ENCODE results near the gene SMLR1. TPM values are rescaled to one million over a fixed set of nuclear protein-coding genes. Genes with fewer than 3 reads are reported as not detected.

The SMLR1 gene
- total and polyA plus RNA-seq, 9 of the 15 experiments (the other 6 are each of a cell fraction or from before 2014, with no cell fraction given) = not detected

DNA sequence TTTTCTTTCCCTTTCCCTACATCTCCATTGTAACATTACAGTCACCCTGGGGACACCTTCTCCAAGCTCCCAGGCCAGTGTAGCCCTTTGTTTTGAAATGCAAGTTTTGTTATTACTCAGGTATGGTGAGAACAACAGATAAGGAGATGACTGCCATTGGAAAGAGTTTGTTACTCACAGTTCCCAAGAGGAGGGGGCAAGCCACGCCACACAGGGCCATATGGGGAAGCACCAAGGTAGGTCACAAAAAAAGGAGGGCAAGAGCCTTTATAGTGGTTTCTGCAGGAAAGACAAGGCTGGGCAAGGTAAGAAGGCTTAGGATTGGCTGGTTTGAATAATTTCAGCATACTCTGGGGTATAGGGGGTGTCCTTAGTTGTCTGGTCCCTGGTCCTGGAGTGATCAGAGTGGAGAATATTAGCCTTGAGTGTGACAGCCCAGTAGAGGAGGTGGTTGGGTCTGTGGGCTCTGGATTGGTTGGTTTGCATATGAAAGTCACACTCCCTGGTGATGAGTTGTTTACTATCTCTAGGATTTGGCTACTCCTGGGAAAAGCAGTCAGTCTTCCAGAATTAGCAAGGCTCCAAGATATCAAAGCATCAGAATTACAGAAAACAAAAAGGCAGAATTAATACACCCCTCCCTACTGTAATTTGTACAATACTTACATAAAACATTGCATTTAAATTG lies 33.1 kb upstream of the SMLR1 start (continued):
- no peak for TF ChIP-seq PYGO2 (tag; IDR thresholded peaks at IDR 0.05)
- TF ChIP-seq, protein P1, sequence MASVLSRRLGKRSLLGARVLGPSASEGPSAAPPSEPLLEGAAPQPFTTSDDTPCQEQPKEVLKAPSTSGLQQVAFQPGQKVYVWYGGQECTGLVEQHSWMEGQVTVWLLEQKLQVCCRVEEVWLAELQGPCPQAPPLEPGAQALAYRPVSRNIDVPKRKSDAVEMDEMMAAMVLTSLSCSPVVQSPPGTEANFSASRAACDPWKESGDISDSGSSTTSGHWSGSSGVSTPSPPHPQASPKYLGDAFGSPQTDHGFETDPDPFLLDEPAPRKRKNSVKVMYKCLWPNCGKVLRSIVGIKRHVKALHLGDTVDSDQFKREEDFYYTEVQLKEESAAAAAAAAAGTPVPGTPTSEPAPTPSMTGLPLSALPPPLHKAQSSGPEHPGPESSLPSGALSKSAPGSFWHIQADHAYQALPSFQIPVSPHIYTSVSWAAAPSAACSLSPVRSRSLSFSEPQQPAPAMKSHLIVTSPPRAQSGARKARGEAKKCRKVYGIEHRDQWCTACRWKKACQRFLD (CRISPR knock-in tag; IDR thresholded peaks at IDR 0.05) = no peak

DNA sequence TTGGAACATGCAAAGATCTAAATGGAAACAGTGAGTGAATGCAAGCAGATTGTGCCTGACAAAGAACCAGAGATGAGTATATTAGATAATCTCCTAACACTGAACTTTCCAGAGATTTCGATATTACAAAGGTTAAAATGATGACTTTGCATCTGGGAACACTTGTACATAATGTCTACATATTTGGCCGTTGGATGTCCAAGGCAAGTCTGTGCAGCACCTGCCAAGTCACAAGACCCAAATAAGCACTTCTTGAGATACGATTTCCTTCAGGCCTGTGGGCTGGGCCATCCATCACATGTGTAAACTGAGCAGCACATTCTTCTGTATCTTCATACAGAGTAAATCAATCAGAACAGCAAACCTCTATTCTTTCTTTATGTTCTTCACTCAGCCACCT lies 32.5 kb upstream of the SMLR1 start:
- H2AFZ ChIP-seq (ENCODE audit: low read depth, low read length) = no peak overlapping the region
- no peak overlapping the region for H3K4me2 ChIP-seq (ENCODE audit: insufficient read depth, low read length)
- H4K20me1 ChIP-seq (replicated peaks; ENCODE audit: control insufficient read depth, insufficient read depth, low read length) = no peaks in the 10 kb centered on the region
- H3K36me3 ChIP-seq (ENCODE audit: control insufficient read depth, insufficient read depth, low read length) = no peaks in the 10 kb centered on the region
- H3K4me3 ChIP-seq = no peak overlapping the region
- H3K79me2 ChIP-seq (ENCODE audit: control insufficient read depth, insufficient read depth, low read length) = no peaks in the 10 kb centered on the region
- H3K27ac ChIP-seq (ENCODE audit: extremely low read depth, low read depth, low read length) = no peak overlapping the region
- no peaks in the 10 kb centered on the region for H3K9me3 ChIP-seq (replicated peaks; ENCODE audit: control insufficient read depth, insufficient read depth, low read depth, low read length)
- H3K27me3 ChIP-seq (ENCODE audit: control insufficient read depth in 2 of 2, insufficient read depth in 2 of 2, low read length in 2 of 2) = no peaks in the 10 kb centered on the region
- FAIRE-seq (no peak), ATAC-seq (no peak), DNase-seq (ENCODE audit: extremely low read depth in 1 of 4, low spot score in 3 of 4) (no peak)
- H3K4me1 ChIP-seq (replicated peaks in 1 of 2; ENCODE audit: control insufficient read depth in 2 of 2, insufficient read depth in 2 of 2, low read length in 2 of 2) = no peaks in the 10 kb centered on the region
- no peak overlapping the region for H3K9ac ChIP-seq (ENCODE audit: insufficient read depth in 1 of 2, low read depth in 2 of 2, low read length in 2 of 2)
- ChIA-PET CTCF (ENCODE audit: low intra/inter-chr PET ratio) (no interaction called here), POLR2A (no interaction called here)
- in situ Hi-C loops (cut with MboI) = no loop called here
- 0% methylated on average over 3 of the region's 3 CpGs for WGBS (ENCODE audit: insufficient coverage, low coverage, missing lambda C conversion rate)
- TF ChIP-seq TAF9B (IDR thresholded peaks at IDR 0.05; ENCODE audit: partially characterized antibody) (no peak), HSF4 (CRISPR knock-in tag; IDR thresholded peaks at IDR 0.05; ENCODE audit: borderline replicate concordance) (no peak), KLF10 (CRISPR knock-in tag; IDR thresholded peaks at IDR 0.05) (no peak), TAF7 (tag; IDR thresholded peaks at IDR 0.05) (no peak)
- H3K9me1 ChIP-seq (ENCODE audit: control insufficient read depth, insufficient read depth, low read length) = no peaks in the 10 kb centered on the region
- no TSS peak for BruUV-seq (replicated peaks)
- intact Hi-C loops (cut with micrococcal nuclease) = no loop called here

Measured in K562 (cell line).